ENCODE results near the gene MYO1G.

DNA sequence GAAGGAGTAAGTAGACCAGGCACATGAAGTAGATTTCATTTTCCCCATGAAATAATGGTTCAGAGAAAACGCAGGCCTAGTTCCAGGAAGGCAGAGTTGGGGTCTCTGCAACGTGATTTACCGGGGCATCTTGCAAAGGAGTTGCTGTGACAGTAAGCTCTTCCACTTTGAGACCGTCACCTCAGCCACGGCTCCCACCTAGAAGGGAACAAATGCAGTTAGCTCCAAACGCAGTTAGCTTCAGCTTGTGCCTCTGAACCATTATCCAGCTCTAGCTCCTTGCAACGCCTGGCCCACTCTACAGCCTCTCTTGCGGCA is 7.0 kb upstream of the MYO1G start:
- TF ChIP-seq, protein P1, sequence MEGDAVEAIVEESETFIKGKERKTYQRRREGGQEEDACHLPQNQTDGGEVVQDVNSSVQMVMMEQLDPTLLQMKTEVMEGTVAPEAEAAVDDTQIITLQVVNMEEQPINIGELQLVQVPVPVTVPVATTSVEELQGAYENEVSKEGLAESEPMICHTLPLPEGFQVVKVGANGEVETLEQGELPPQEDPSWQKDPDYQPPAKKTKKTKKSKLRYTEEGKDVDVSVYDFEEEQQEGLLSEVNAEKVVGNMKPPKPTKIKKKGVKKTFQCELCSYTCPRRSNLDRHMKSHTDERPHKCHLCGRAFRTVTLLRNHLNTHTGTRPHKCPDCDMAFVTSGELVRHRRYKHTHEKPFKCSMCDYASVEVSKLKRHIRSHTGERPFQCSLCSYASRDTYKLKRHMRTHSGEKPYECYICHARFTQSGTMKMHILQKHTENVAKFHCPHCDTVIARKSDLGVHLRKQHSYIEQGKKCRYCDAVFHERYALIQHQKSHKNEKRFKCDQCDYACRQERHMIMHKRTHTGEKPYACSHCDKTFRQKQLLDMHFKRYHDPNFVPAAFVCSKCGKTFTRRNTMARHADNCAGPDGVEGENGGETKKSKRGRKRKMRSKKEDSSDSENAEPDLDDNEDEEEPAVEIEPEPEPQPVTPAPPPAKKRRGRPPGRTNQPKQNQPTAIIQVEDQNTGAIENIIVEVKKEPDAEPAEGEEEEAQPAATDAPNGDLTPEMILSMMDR (conservative IDR thresholded peaks at IDR 0.05 in 1 of 2, IDR thresholded peaks at IDR 0.05 in 1 of 2; ENCODE audit: extremely low read depth in 1 of 2, insufficient read depth in 1 of 2, low read depth in 1 of 2, low read length in 2 of 2) = no peak
- TF ChIP-seq EZH2 (IDR thresholded peaks at IDR 0.05; ENCODE audit: borderline replicate concordance, low read length) = no peak

Measured in mammary epithelial cell (primary cell).